ENCODE results near the gene SPATA22.

- no peak for TF ChIP-seq CTCF (conservative IDR thresholded peaks at IDR 0.05; ENCODE audit: low read depth, low read length)
- TF ChIP-seq EZH2phosphoT487 (IDR thresholded peaks at IDR 0.05; ENCODE audit: borderline replicate concordance, low read length) = no peak
- TF ChIP-seq EZH2 (IDR thresholded peaks at IDR 0.05; ENCODE audit: low read length, unreplicated experiment) = no peak
Measured at GRCh38 chr17:3469529-3469928, 2.1 kb downstream of the SPATA22 start.
